Activated CD8-positive, alpha-beta T cell treated with anti-CD3 and anti-CD28 coated beads, Interleukin-2, amount 10 ng/mL, durations not matched to agents 7 days and 5 days (primary cell): ENCODE data around the gene SH2B3. TPM values are rescaled to one million over a fixed set of nuclear protein-coding genes. Genes with fewer than 3 reads are reported as not detected.

Source experiments
- ATAC-seq: fragments of 150-1000 bp; cut with Tn5 transposase; one replicate; pipeline ENCODE4 v1.10.0; 2021; ENCODE audit warnings: moderate library complexity
- CTCF ChIA-PET: fragments of 350-600 bp; sonication (Branson Sonifier 250); formaldehyde crosslinking; loops from one replicate; lab custom pipeline; 2021; ENCODE audit warnings: antibody characterized with exemption; lab: Charles Lee
- POLR2A ChIA-PET: fragments of 350-600 bp; sonication (Branson Sonifier 250); formaldehyde crosslinking; loops from one replicate; lab custom pipeline; 2021; ENCODE audit warnings: antibody characterized with exemption; lab: Charles Lee
- DNase-seq: peaks from one replicate; pipeline ENCODE4 v3.0.0-alpha.2; 2020
- H3K27ac Mint-ChIP-seq: one replicate; pipeline ENCODE4 v1.8.0; 2021; ENCODE audit warnings: mild to moderate bottlenecking, mixed read lengths
- H3K27me3 Mint-ChIP-seq: one replicate; pipeline ENCODE4 v1.8.0; 2021; ENCODE audit warnings: low read depth, mixed read lengths
- H3K36me3 Mint-ChIP-seq: one replicate; pipeline ENCODE4 v1.8.0; 2021; ENCODE audit warnings: low read depth, mixed read lengths
- H3K4me1 Mint-ChIP-seq: one replicate; pipeline ENCODE4 v1.8.0; 2021; ENCODE audit warnings: low read depth, mixed read lengths
- H3K4me3 Mint-ChIP-seq: one replicate; pipeline ENCODE4 v1.8.0; 2021; ENCODE audit warnings: mild to moderate bottlenecking, mixed read lengths
- H3K9me3 Mint-ChIP-seq: one replicate; pipeline ENCODE4 v1.8.0; 2022; ENCODE audit warnings: mixed read lengths; ENCODE audit not compliant: insufficient read depth
- total RNA-seq, 2 experiments: library from RNA; stranded (reverse); gene quantifications; one replicate each; pipeline ENCODE4 v1.2.3, GENCODE V29; 2021

Gene SH2B3
- total RNA-seq, 2 experiments from 2014 or later = 49.9 to 50.9 TPM

DNA sequence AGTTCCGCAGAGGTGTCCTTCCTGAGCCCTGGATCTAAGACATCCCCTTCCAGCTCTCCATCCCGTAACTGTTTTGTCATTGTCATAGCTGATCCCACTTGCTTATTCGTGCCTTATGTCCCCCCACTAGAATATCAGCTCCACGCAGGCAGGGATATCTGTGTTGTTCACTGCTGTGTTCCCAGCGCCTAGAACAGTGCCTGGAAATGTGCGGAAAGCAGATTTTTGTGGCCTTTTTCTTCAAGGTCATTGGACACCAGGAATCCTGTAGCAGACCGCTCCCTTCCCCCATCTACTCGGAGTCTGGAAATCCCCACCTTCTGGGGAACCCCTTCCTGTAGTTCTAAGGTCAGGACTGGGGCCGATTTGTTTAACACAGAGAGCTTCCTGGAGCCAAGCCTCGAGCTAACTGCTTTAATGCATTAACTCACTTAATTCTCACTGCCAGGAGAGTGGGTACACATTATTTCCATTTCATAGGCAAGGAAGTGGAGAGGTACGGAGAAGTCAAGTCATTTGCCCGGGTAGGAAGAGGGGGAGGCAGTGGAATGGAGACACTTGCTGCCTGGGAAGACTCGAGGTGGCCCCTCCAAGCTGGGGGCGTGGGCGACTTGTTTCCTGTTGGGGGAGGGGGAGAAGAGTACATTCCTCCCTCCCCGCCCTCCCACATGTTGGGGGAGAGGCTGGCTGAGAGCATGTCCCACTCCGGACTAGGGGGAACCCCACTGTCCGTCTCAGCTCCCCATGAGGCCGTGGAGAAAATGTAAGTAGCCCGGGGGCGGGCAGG is 1.2 kb upstream of the SH2B3 start:
- ATAC-seq = peak; percentile 0
- ChIA-PET POLR2A (interaction anchor here (0.7 to 2.4 kb wide), 11 partner anchors 20 to 1066 kb away, joined by 3 to 17 read pairs (median 4); partner anchors contain the start of genes ACAD10 and BRAP), CTCF (interaction anchor here (0.7 to 24.7 kb wide), 13 partner anchors 8 to 125 kb away, joined by 3 to 1088 read pairs (median 4); no protein-coding TSS in a partner anchor)
- H3K9me3 Mint-ChIP-seq = no peaks in the 10 kb centered on the region
- peak; percentile 62 for DNase-seq
- no peaks in the 10 kb centered on the region for H3K27me3 Mint-ChIP-seq
- peak overlapping the region; percentile 76 for H3K4me3 Mint-ChIP-seq
- H3K4me1 Mint-ChIP-seq = peaks cover 52% of the 10 kb centered on the region
- peak overlapping the region; percentile 90 for H3K27ac Mint-ChIP-seq
- peaks cover 25% of the 10 kb centered on the region for H3K36me3 Mint-ChIP-seq

DNA sequence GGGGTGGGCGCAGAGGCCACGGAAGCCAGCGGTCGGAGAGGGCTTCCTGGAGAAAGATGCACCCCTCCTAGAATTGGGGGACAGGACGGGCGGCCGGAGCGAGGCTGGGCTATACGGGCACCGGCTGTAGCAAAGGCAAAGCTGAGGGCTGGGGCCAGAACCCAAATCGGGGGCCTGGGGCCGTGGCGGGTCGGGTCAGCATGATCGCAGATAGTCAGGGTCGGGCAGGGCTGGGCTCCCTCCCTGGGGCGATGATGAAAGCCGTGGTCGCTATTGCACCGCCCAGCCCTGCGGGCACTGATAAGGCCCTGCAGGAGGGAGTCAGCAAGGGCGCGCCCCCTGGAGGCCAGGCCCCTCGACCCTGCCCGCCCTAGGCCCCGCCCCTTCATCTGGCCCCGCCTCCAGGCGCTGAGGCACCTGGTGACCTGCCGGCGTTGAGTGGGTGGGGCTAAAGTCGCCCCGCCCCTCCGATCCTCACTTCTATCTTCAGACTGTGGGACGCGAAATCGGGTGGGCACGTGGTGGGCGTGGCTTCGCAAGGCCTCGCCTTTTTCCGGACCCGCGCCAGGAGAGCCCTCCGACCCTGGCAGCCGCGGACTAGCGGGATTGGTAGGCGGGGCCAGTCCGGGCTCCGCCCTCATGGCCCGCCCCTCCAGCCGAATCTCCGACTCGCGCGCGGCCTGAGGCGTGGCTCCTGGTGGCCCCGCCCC is 419 bp upstream of the SH2B3 start:
- H3K9me3 Mint-ChIP-seq = no peaks in the 10 kb centered on the region
- DNase-seq (peak; percentile 100), ATAC-seq (peak; percentile 75)
- H3K27me3 Mint-ChIP-seq = no peaks in the 10 kb centered on the region
- H3K4me3 Mint-ChIP-seq = peak overlapping the region; percentile 76
- ChIA-PET CTCF (interaction anchor here (0.7 to 24.7 kb wide), 13 partner anchors 8 to 124 kb away, joined by 3 to 1088 read pairs (median 4); no protein-coding TSS in a partner anchor), POLR2A (interaction anchor here (0.7 to 3.6 kb wide), 14 partner anchors 20 to 1065 kb away, joined by 3 to 21 read pairs (median 6); partner anchors contain the start of genes ACAD10 and BRAP)
- peaks cover 28% of the 10 kb centered on the region for H3K36me3 Mint-ChIP-seq
- peaks cover 51% of the 10 kb centered on the region for H3K4me1 Mint-ChIP-seq
- peak overlapping the region; percentile 90 for H3K27ac Mint-ChIP-seq

DNA sequence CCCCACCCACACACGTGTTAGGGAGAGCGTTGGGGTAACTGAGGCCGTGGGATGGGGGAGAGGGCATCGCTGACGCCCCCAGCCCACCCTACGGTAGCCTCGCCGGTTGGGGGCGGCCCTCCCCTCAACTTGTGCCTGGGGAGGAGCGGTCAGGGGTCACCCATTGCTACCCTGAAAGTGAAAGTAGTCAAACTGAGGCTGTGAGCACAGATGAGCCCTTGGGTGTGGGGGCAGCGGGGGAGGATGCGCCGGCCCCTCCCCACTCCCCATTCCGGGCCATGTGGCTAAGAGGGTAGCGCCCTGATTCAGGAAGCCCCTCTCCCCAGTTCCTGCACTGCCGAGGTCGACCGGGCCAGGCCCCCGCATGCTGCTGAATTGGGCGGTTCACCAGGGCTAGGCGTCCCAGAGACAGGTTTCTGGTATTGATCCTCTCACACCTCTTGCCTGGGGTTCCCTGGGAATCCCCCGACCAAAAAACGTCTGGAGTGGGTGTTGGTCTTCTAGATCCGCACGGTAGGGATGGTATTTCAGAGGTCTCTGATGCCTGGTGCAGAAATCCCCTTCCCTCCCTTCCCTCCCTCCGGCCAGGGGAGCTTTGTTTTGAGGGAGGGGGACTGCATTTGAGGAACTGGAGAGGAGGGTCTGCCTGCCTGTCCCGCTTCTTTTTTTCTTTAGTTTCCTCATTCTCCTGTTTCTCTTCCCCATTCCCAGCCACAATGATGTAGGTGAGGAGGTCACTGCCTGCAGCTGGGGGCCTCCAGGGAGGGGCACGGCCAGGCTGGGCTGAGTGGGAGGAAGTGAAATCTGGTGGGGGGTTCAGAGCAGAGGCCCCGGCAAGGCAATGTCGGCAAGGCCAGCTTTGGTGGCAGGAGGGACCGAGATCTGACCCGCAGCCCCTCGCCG is 1.0 kb downstream of the SH2B3 start:
- H3K36me3 Mint-ChIP-seq = peaks cover 29% of the 10 kb centered on the region
- peak; percentile 2 for ATAC-seq
- ChIA-PET POLR2A (interaction anchor here (1.0 to 5.1 kb wide), 6 partner anchors 21 to 38 kb away, joined by 3 to 22 read pairs (median 11); no protein-coding TSS in a partner anchor), CTCF (interaction anchor here (1.4 to 24.7 kb wide), 3 partner anchors 10 to 44 kb away, joined by 4 to 1088 read pairs (median 26); no protein-coding TSS in a partner anchor)
- peak overlapping the region; percentile 89 for H3K4me3 Mint-ChIP-seq
- H3K4me1 Mint-ChIP-seq = peaks cover 63% of the 10 kb centered on the region
- no peaks in the 10 kb centered on the region for H3K27me3 Mint-ChIP-seq
- no peaks in the 10 kb centered on the region for H3K9me3 Mint-ChIP-seq
- peak; percentile 58 for DNase-seq
- H3K27ac Mint-ChIP-seq = peak overlapping the region; percentile 94

DNA sequence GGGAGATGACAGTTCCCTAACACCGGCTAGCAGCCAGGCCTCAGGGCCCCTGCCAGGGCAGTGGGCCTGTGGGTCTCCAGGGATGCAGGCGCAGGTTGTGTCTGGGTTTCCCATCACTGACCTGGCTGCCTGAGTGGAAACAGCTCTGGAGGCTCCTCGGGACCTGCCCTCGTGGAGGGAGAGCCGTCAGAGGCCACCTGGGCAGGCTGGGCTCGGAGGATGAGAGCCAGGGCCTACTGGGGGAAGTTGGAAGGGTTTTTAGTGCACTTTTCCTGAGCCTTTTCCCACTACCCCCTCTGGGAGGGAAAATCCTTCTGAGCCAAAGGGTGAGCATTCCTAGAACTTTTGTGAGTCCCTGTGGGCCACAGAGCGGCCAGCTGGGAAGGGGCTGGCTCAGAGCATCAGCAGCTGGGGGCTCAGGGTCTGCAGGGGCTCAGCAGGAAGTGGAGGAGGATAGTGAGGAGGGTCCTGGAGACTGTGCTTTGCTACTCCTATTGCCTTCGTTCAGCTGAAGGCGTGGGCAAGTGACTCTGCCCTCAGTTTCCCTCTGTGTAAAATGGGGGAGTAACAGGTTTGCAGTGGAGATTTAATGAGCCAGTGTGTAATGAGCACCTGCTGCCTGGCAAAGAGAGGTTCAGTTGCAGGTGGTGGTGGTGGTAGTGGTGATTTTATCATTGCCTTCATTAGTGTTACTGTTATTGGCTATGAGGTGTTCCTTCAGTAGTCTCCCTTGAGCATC is 1.8 kb downstream of the SH2B3 start:
- Mint-ChIP-seq H3K27me3 (no peaks in the 10 kb centered on the region), H3K36me3 (peaks cover 31% of the 10 kb centered on the region), H3K4me3 (peak overlapping the region; percentile 89), H3K4me1 (peaks cover 71% of the 10 kb centered on the region), H3K9me3 (no peaks in the 10 kb centered on the region), H3K27ac (peak overlapping the region; percentile 94)
- POLR2A ChIA-PET = interaction anchor here (1.4 to 5.1 kb wide), 5 partner anchors 20 to 37 kb away, joined by 3 to 22 read pairs (median 15); no protein-coding TSS in a partner anchor
- no peak for DNase-seq
- ATAC-seq = no peak
- CTCF ChIA-PET = interaction anchor here (1.4 to 24.7 kb wide), 5 partner anchors 8 to 43 kb away, joined by 4 to 1088 read pairs (median 11); no protein-coding TSS in a partner anchor

DNA sequence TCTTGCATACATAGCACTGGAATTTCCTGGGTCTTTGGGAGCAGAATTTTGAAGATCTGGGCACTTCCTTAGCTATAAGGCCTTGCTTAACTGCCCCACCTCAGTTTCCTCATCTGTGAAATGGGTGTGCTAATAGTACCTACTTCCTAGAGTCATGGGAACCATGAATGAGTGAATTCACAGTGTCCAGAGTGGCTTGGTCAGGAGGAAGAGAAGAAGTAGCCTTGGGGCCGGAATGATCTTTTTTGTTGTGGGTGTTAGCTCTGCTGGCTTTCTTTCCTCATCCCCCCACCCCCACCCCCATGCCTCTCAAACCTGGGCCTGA is 2.4 kb downstream of the SH2B3 start:
- Mint-ChIP-seq H3K27me3 (no peaks in the 10 kb centered on the region), H3K4me1 (peaks cover 71% of the 10 kb centered on the region), H3K27ac (peak overlapping the region; percentile 94), H3K4me3 (peak overlapping the region; percentile 89), H3K36me3 (peaks cover 32% of the 10 kb centered on the region), H3K9me3 (no peaks in the 10 kb centered on the region)
- ChIA-PET POLR2A (interaction anchor here (3.3 to 5.1 kb wide), 3 partner anchors 22 to 37 kb away, joined by 15 to 22 read pairs (median 21); no protein-coding TSS in a partner anchor), CTCF (interaction anchor here (2.0 to 24.7 kb wide), 5 partner anchors 9 to 43 kb away, joined by 6 to 1088 read pairs (median 11); no protein-coding TSS in a partner anchor)
- ATAC-seq (no peak), DNase-seq (no peak)

DNA sequence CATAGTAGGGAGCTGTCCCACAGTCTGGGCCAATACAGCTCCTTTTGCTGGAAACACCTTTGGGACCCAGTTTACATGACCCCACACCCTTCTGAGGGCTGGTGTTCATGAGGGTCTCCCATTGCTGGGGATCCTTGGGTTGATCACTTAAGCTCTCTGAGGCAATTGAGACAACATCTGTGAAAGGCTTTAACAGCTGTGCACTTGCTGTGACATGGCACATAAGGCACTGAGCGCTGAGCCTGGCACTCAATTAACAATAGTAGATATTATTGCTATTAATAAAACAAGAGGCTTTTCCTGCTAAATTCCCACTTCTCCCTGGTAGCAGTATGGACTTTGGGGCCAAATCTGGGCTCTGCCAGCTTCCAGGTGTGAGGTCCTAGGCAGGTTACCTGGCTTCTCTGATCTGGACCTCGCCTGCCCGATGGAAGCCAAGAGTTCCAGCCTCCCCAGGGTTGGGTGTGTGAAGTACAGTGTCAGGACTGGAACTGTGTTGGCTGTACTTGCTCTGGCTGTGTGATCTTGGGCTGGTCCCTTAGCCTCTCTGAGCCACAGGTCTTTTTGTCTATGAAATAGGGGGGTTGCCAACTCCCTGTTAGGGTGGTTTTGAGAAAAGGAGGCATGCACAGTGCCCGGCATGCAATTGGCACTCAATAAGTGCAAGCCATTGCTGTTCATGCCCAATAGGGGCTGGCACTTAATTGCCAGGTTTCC is 3.1 kb downstream of the SH2B3 start:
- Mint-ChIP-seq H3K4me3 (peak overlapping the region; percentile 89), H3K9me3 (no peaks in the 10 kb centered on the region), H3K36me3 (peaks cover 39% of the 10 kb centered on the region), H3K27ac (peak overlapping the region; percentile 94), H3K27me3 (no peaks in the 10 kb centered on the region), H3K4me1 (peaks cover 71% of the 10 kb centered on the region)
- CTCF ChIA-PET = interaction anchor here (0.5 to 24.7 kb wide), 6 partner anchors 10 to 74 kb away, joined by 3 to 1088 read pairs (median 8); no protein-coding TSS in a partner anchor
- ATAC-seq = no peak
- DNase-seq = no peak
- POLR2A ChIA-PET = interaction anchor here (0.9 to 5.1 kb wide), 4 partner anchors 21 to 38 kb away, joined by 3 to 22 read pairs (median 18); no protein-coding TSS in a partner anchor

DNA sequence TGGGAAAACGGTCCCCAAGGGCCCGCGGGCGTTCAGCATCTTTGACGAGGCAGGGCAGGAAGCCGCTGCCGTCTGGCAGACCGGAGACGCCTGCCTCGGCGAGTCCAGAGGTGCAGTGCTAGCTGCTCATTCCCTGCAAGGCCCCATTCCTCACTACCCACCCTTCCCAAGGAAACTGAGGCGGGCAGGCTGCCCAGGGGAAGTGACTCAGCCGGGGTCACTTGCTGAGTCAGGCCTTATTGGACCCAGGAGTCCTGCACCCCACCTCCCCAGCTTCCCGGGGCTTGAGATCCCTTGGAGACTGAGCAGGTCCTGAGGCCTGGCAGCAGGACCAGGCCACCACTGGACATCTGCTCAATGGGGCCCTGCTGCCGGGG is 3.7 kb downstream of the SH2B3 start:
- peak overlapping the region; percentile 89 for H3K4me3 Mint-ChIP-seq
- ATAC-seq (no peak), DNase-seq (no peak)
- POLR2A ChIA-PET = interaction anchor here (0.9 to 5.1 kb wide), 3 partner anchors 21 to 38 kb away, joined by 3 to 22 read pairs (median 15); no protein-coding TSS in a partner anchor
- H3K9me3 Mint-ChIP-seq = no peaks in the 10 kb centered on the region
- H3K27ac Mint-ChIP-seq = peak overlapping the region; percentile 94
- peaks cover 40% of the 10 kb centered on the region for H3K36me3 Mint-ChIP-seq
- CTCF ChIA-PET = interaction anchor here (0.5 to 24.7 kb wide), 5 partner anchors 13 to 73 kb away, joined by 3 to 1088 read pairs (median 11); no protein-coding TSS in a partner anchor
- no peaks in the 10 kb centered on the region for H3K27me3 Mint-ChIP-seq
- peaks cover 70% of the 10 kb centered on the region for H3K4me1 Mint-ChIP-seq

DNA sequence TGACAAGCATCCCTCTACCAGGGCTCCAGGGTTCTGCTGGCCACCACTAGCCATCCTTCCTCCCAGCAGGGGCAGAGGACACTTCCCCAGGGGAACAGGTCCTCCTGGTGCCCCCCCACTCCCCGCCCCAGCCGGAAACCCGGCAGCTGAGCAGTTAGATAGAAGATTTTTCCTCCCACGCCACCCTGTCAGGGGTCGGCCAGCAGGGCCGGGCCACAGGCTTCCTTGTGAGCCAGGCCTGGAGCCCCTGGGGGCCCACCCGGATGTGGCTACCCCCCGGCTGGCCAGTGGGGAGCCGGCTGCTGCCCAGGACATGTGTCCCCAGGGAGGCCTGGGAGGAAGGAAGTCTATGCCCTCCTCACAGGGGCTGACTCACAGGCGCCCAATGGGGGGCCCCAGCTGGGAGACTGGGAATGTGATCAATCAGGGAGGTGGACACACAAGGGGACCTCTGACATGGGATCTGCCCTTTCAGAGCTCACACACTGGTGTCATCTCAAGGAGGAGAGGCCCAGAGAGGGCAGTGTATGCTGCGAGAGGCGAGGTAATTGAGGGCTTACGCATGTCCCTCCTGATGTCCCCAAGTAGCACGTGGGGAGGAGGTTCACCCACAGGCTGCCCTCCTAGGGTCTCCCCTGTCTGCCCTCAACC is 4.2 kb downstream of the SH2B3 start:
- peak overlapping the region; percentile 94 for H3K27ac Mint-ChIP-seq
- ATAC-seq (no peak), DNase-seq (no peak)
- H3K27me3 Mint-ChIP-seq = no peaks in the 10 kb centered on the region
- CTCF ChIA-PET = interaction anchor here (0.8 to 24.7 kb wide), 5 partner anchors 13 to 41 kb away, joined by 3 to 1088 read pairs (median 11); no protein-coding TSS in a partner anchor
- peaks cover 70% of the 10 kb centered on the region for H3K4me1 Mint-ChIP-seq
- H3K9me3 Mint-ChIP-seq = no peaks in the 10 kb centered on the region
- POLR2A ChIA-PET = interaction anchor here (3.3 to 5.1 kb wide), 2 partner anchors 20 to 35 kb away, joined by 15 to 22 read pairs; no protein-coding TSS in a partner anchor
- peaks cover 44% of the 10 kb centered on the region for H3K36me3 Mint-ChIP-seq
- peak overlapping the region; percentile 89 for H3K4me3 Mint-ChIP-seq
